Thyroid gland (tissue), 4 donors: ENCODE results near the gene C1QTNF8. TPM values are rescaled to one million over a fixed set of nuclear protein-coding genes. Genes with fewer than 3 reads are reported as not detected.

Source experiments
- DNase-seq, 2 donors: peaks; one replicate each; pipeline ENCODE4 v3.0.0-alpha.2; 2019
- H3K27ac ChIP-seq, 3 donors: fragments of 200-600 bp; sonication (generic); 1 replicate in 2 of 3; 2 replicates in 1 of 3; pipeline ENCODE4 v1.5.1; 2016 to 2019; ENCODE audit warnings: mild to moderate bottlenecking in 1 of 3, moderate library complexity in 1 of 3
- H3K27me3 ChIP-seq: fragments of 200-600 bp; sonication (generic); one replicate; pipeline ENCODE4 v1.5.1; 2019
- H3K36me3 ChIP-seq, 2 donors: fragments of 200-600 bp; sonication (generic); one replicate each; pipeline ENCODE4 v1.5.1; 2016 to 2019
- H3K4me1 ChIP-seq, 2 donors: fragments of 200-600 bp; sonication (generic); one replicate each; pipeline ENCODE4 v1.5.1; 2017 to 2019
- H3K4me3 ChIP-seq, 3 donors: fragments of 200-600 bp; sonication (generic); replicated peaks in 1 of 3; 1 replicate in 2 of 3; 2 replicates in 1 of 3; pipeline ENCODE4 v1.5.1; 2016; ENCODE audit warnings: mild to moderate bottlenecking in 1 of 3
- H3K9me3 ChIP-seq: fragments of 200-600 bp; sonication (generic); one replicate; pipeline ENCODE4 v1.5.1; 2017
- CTCF ChIP-seq, 6 experiments: fragments of 200-600 bp in 3 of 6; fragments of 450-650 bp in 3 of 6; sonication (generic) in 3 of 6; IDR thresholded peaks; one replicate each; pipeline ENCODE4 v1.5.1; 2016 to 2019; ENCODE audit warnings: antibody characterized with exemption in 6 of 6, mild to moderate bottlenecking in 2 of 6, inconsistent platforms in 1 of 6, moderate library complexity in 1 of 6
- POLR2A ChIP-seq, 2 donors: fragments of 450-650 bp; IDR thresholded peaks; one replicate each; pipeline ENCODE4 v1.6.1; 2017; ENCODE audit warnings: antibody characterized with exemption in 2 of 2, mild to moderate bottlenecking in 2 of 2, moderate library complexity in 1 of 2
- WGBS, 2 donors: methylation state at CpG; one replicate each; pipeline ENCODE4 v1.1.5; 2017; 5-methylcytosine and 5-hydroxymethylcytosine counted together
- intact Hi-C: fragments of 100-400 bp; cut with DNase I; formaldehyde crosslinking; loops from one replicate; pipeline ENCODE4 v1.15.1; 2023
- total RNA-seq, 4 donors: library from RNA; depleted of rRNA; stranded (reverse); fragments of >200 nt; gene quantifications; one replicate each; pipeline ENCODE4 v1.2.3, GENCODE V29; 2016

C1QTNF8 gene
- total RNA-seq, 4 donors from 2014 or later = not detected

- no peaks in the 10 kb centered on the region for H3K4me1 ChIP-seq
- H3K27ac ChIP-seq = no peak overlapping the region
- WGBS, 2 donors = 83 to 90% methylated on average over 5 to 6 of the region's 6 CpGs
- no peak overlapping the region for H3K4me3 ChIP-seq
- TF ChIP-seq POLR2A (IDR thresholded peaks at IDR 0.05) = no peak
- TF ChIP-seq CTCF (IDR thresholded peaks at IDR 0.05) = no peak
- intact Hi-C loops = no loop called here
- H3K36me3 ChIP-seq = no peaks in the 10 kb centered on the region
- DNase-seq = no peak
- H3K9me3 ChIP-seq = no peaks in the 10 kb centered on the region
- peaks cover 5% of the 10 kb centered on the region for H3K27me3 ChIP-seq
Observed at GRCh38 chr16:1084971-1085370, 11.1 kb downstream of the C1QTNF8 start.

GRCh38 chr16:1082952-1083675 lies 12.9 kb downstream of the C1QTNF8 start:
- TF ChIP-seq CTCF (IDR thresholded peaks at IDR 0.05) (no peak), POLR2A (IDR thresholded peaks at IDR 0.05) (no peak)
- Histone ChIP-seq H3K9me3 (no peaks in the 10 kb centered on the region), H3K27ac (no peak overlapping the region), H3K36me3 (no peaks in the 10 kb centered on the region), H3K4me3 (no peak overlapping the region), H3K27me3 (no peaks in the 10 kb centered on the region), H3K4me1 (no peaks in the 10 kb centered on the region)
- 37 to 57% methylated on average over 12 to 16 of the region's 34 CpGs for WGBS, 2 donors
- no peak for DNase-seq
- intact Hi-C loops = no loop called here

GRCh38 chr16:1082266-1082951 lies 13.6 kb downstream of the C1QTNF8 start:
- Histone ChIP-seq H3K27me3 (no peaks in the 10 kb centered on the region), H3K27ac (no peak overlapping the region), H3K4me1 (no peaks in the 10 kb centered on the region), H3K36me3 (no peaks in the 10 kb centered on the region), H3K9me3 (no peaks in the 10 kb centered on the region), H3K4me3 (no peak overlapping the region)
- DNase-seq = no peak
- WGBS, 2 donors = 54 to 67% methylated on average over 18 to 20 of the region's 21 CpGs
- intact Hi-C loops = no loop called here
- TF ChIP-seq POLR2A (IDR thresholded peaks at IDR 0.05) (no peak), CTCF (IDR thresholded peaks at IDR 0.05) (no peak)

GRCh38 chr16:1081734-1082265 lies 14.2 kb downstream of the C1QTNF8 start:
- DNase-seq = no peak
- intact Hi-C loops = no loop called here
- Histone ChIP-seq H3K27me3 (no peaks in the 10 kb centered on the region), H3K9me3 (no peaks in the 10 kb centered on the region), H3K36me3 (no peaks in the 10 kb centered on the region), H3K4me1 (no peaks in the 10 kb centered on the region), H3K27ac (no peak overlapping the region), H3K4me3 (no peak overlapping the region)
- 68 to 76% methylated on average over 9 to 18 of the region's 22 CpGs for WGBS, 2 donors
- TF ChIP-seq POLR2A (IDR thresholded peaks at IDR 0.05) (no peak), CTCF (IDR thresholded peaks at IDR 0.05) (no peak)
